GM12801 (cell line): ENCODE results near the gene APOO.

Source experiments
- CTCF ChIP-seq: IDR thresholded peaks from one replicate; pipeline ENCODE4 v1.5.1; 2011; ENCODE audit warnings: control low read depth; ENCODE audit not compliant: insufficient read length; ENCODE audit errors: extremely low read depth

The APOO gene

GRCh38 chrX:23901805-23902204, 5.9 kb downstream of the APOO start:
- TF ChIP-seq CTCF, result no peak

GRCh38 chrX:23901060-23901459, 6.7 kb downstream of the APOO start:
- TF ChIP-seq CTCF, result no peak

GRCh38 chrX:23900220-23900797, 7.4 kb downstream of the APOO start:
- TF ChIP-seq CTCF, result no peak

- TF ChIP-seq CTCF, result no peak
Measured at GRCh38 chrX:23898412-23898959, 9.3 kb downstream of the APOO start.

GRCh38 chrX:23896981-23897380, 10.8 kb downstream of the APOO start:
- no peak for TF ChIP-seq CTCF

- TF ChIP-seq CTCF, result no peak
Measured at GRCh38 chrX:23890933-23891332, 16.8 kb downstream of the APOO start.

- no peak for TF ChIP-seq CTCF
Measured at GRCh38 chrX:23888887-23889501, 18.7 kb downstream of the APOO start.
